Measurements from ENCODE around the gene VSTM2B.

Gene VSTM2B

GRCh38 chr19:29523568-29523967 is 2.2 kb upstream of the VSTM2B start:
- Histone ChIP-seq H3K4me3 (ENCODE audit: low read length) (no peak overlapping the region), H3K27me3 (ENCODE audit: control insufficient read depth, insufficient read depth, low read length) (peaks cover 35% of the 10 kb centered on the region), H3K27ac (ENCODE audit: low read length) (no peak overlapping the region), H3K36me3 (ENCODE audit: control insufficient read depth, insufficient read depth, low read length) (no peaks in the 10 kb centered on the region), H3K4me1 (ENCODE audit: control insufficient read depth, insufficient read depth, low read length) (0 out of 2 replicates have a peak, but pooled peaks cover 2% of the 10 kb centered on the region), H3K9me3 (ENCODE audit: control insufficient read depth, insufficient read depth, low read length) (no peaks in the 10 kb centered on the region)
- WGBS (ENCODE audit: insufficient coverage, insufficient read length), result no CpG with 5 or more reads among the region's 2 CpGs
- no peak for DNase-seq (ENCODE audit: low read depth, low spot score)

DNA sequence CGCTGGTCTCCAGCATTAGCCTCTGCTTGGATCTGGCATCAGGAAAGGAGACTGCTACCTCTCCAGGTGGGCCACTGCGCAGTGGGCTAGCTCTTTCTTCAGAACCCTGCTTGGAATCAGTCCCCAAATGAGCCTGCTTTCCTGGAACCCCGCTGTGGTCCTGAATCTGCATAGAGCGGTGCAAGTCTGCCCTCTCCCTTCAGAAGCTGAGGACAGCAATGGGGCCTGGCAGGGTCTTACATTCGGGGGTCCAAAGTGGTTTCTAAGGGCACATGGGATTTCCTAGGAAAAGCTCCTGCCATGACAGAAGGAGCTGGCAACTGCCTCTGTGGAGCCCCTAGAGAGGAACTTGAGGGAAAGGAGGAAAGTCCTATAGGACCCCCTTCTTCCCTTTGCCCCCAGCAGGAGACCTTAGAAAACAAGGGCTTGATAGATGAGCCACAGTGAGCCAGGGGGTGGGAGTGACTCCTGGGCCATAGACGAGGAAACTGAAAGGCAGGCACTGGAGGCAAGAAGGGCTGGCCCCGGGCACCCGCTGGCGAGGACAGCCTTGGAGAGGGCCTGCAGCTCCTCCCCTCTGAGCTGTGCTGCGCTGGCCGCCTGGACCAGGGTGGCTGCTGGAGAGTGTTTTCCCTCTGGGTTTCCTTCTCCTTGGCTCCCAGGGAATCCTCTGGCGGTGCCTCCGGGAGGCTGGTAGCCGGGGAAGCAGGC is 1.4 kb upstream of the VSTM2B start:
- DNase-seq (ENCODE audit: low read depth, low spot score), result no peak
- peak overlapping the region; percentile 55; the same call in 1 of the 2 replicates for H3K4me3 ChIP-seq (ENCODE audit: low read length)

GRCh38 chr19:29524912-29525831 is 622 bp upstream of the VSTM2B start:
- H3K4me1 ChIP-seq (ENCODE audit: control insufficient read depth, insufficient read depth, low read length), result peaks cover 5% of the 10 kb centered on the region; the same call in 1 of the 2 replicates
- no peak for DNase-seq (ENCODE audit: low read depth, low spot score)
- WGBS (ENCODE audit: insufficient coverage, insufficient read length), result no CpG with 5 or more reads among the region's 80 CpGs
- H3K27me3 ChIP-seq (ENCODE audit: control insufficient read depth, insufficient read depth, low read length), result peaks cover 48% of the 10 kb centered on the region
- H3K36me3 ChIP-seq (ENCODE audit: control insufficient read depth, insufficient read depth, low read length), result no peaks in the 10 kb centered on the region
- H3K9me3 ChIP-seq (ENCODE audit: control insufficient read depth, insufficient read depth, low read length), result no peaks in the 10 kb centered on the region
- no peak overlapping the region for H3K27ac ChIP-seq (ENCODE audit: low read length)
- peak overlapping the region; percentile 55 for H3K4me3 ChIP-seq (ENCODE audit: low read length)

More for the DNA sequence above, 1.4 kb upstream of the VSTM2B start:
- Histone ChIP-seq H3K9me3 (ENCODE audit: control insufficient read depth, insufficient read depth, low read length) (no peaks in the 10 kb centered on the region), H3K36me3 (ENCODE audit: control insufficient read depth, insufficient read depth, low read length) (no peaks in the 10 kb centered on the region), H3K4me1 (ENCODE audit: control insufficient read depth, insufficient read depth, low read length) (peaks cover 2% of the 10 kb centered on the region; the same call in 1 of the 2 replicates), H3K27ac (ENCODE audit: low read length) (no peak overlapping the region), H3K27me3 (ENCODE audit: control insufficient read depth, insufficient read depth, low read length) (peaks cover 41% of the 10 kb centered on the region)
- WGBS (ENCODE audit: insufficient coverage, insufficient read length), result no CpG with 5 or more reads among the region's 14 CpGs

GRCh38 chr19:29526730-29527499 is 1.1 kb downstream of the VSTM2B start:
- Histone ChIP-seq H3K27ac (ENCODE audit: low read length) (no peak overlapping the region), H3K36me3 (ENCODE audit: control insufficient read depth, insufficient read depth, low read length) (no peaks in the 10 kb centered on the region), H3K27me3 (ENCODE audit: control insufficient read depth, insufficient read depth, low read length) (peaks cover 58% of the 10 kb centered on the region), H3K4me1 (ENCODE audit: control insufficient read depth, insufficient read depth, low read length) (peaks cover 7% of the 10 kb centered on the region), H3K9me3 (ENCODE audit: control insufficient read depth, insufficient read depth, low read length) (no peaks in the 10 kb centered on the region), H3K4me3 (ENCODE audit: low read length) (peak overlapping the region; percentile 40; the same call in 1 of the 2 replicates)
- WGBS (ENCODE audit: insufficient coverage, insufficient read length), result no CpG with 5 or more reads among the region's 79 CpGs
- DNase-seq (ENCODE audit: low read depth, low spot score), result no peak

- Histone ChIP-seq H3K4me3 (ENCODE audit: low read length) (no peak overlapping the region; the same call in 1 of the 2 replicates), H3K36me3 (ENCODE audit: control insufficient read depth, insufficient read depth, low read length) (no peaks in the 10 kb centered on the region), H3K4me1 (ENCODE audit: control insufficient read depth, insufficient read depth, low read length) (peaks cover 7% of the 10 kb centered on the region), H3K27ac (ENCODE audit: low read length) (no peak overlapping the region), H3K27me3 (ENCODE audit: control insufficient read depth, insufficient read depth, low read length) (peaks cover 58% of the 10 kb centered on the region), H3K9me3 (ENCODE audit: control insufficient read depth, insufficient read depth, low read length) (no peaks in the 10 kb centered on the region)
- no CpG with 5 or more reads among the region's 31 CpGs for WGBS (ENCODE audit: insufficient coverage, insufficient read length)
- no peak for DNase-seq (ENCODE audit: low read depth, low spot score)
Measured at GRCh38 chr19:29527500-29528328, 1.9 kb downstream of the VSTM2B start.

DNA sequence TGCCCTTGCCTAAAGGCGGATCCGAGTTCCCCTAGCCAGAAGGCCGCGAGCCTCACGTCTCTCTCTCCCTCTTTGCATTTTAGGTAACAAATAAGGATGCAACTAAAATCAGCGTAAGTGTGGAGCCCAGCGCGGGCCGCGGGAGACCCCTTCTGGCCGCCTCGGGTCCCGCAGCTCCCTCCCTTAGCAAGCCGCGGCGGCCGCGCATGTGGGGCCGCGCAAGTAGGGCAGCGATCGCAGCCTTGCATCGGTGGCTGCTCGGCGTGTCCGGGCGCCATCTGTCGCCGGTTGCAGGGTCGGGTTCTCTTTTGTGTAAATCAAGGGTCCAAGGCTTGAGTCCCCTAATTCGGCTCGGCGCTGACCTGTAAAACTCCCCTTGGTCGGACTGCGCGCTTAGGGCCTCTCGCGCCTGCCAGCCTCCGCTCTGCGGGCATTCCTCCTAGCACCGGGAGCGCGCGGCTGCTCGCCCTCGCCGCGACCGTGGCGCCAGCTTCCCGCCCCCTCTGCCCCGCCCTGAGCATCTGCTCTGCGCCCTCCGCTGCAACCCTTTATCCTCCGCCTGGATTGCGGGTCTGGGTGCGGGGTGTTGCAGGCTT is 2.7 kb downstream of the VSTM2B start:
- WGBS (ENCODE audit: insufficient coverage, insufficient read length), result no CpG with 5 or more reads among the region's 57 CpGs
- Histone ChIP-seq H3K4me1 (ENCODE audit: control insufficient read depth, insufficient read depth, low read length) (peaks cover 7% of the 10 kb centered on the region), H3K4me3 (ENCODE audit: low read length) (peak overlapping the region; percentile 32; the same call in 1 of the 2 replicates), H3K36me3 (ENCODE audit: control insufficient read depth, insufficient read depth, low read length) (no peaks in the 10 kb centered on the region), H3K9me3 (ENCODE audit: control insufficient read depth, insufficient read depth, low read length) (no peaks in the 10 kb centered on the region), H3K27me3 (ENCODE audit: control insufficient read depth, insufficient read depth, low read length) (peaks cover 54% of the 10 kb centered on the region), H3K27ac (ENCODE audit: low read length) (no peak overlapping the region)
- no peak for DNase-seq (ENCODE audit: low read depth, low spot score)

DNA sequence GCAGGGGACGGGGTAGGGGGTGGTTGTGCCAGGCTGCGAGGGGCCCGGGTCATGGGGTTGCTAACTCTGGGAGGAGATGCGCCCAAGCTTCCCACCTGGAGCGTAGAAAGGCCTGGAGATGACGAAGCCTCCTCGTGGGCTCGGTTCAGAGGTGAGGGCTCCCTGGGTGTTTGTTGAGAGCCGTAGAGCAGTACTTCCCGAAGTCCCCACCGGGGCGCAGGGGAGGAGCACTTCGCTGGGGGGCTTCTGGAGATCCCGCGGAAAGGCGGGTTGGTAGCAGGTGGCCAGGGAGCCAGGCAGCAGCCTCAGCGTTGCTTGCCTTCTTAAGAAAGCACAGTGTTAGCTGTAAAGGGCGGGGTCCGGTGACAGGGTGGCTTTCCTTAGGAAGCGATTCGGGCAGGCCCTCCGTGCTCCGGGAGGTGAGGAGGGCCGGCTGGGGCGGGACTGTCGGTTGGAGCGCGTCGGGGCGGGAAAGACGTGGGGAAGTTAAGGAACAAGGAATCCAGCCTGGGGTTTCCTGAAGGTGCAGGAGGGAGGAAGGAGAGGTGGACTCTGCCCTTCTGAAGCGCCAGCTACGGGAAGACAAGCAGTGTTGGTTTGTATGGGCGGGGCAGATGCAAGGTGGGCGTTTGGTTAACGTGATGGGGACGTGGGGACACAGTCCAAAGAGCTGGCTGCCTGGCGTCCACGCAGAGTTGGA is 3.3 kb downstream of the VSTM2B start:
- Histone ChIP-seq H3K36me3 (ENCODE audit: control insufficient read depth, insufficient read depth, low read length) (no peaks in the 10 kb centered on the region), H3K27me3 (ENCODE audit: control insufficient read depth, insufficient read depth, low read length) (peaks cover 47% of the 10 kb centered on the region), H3K4me1 (ENCODE audit: control insufficient read depth, insufficient read depth, low read length) (peaks cover 7% of the 10 kb centered on the region), H3K27ac (ENCODE audit: low read length) (no peak overlapping the region), H3K4me3 (ENCODE audit: low read length) (peak overlapping the region; percentile 32; the same call in 1 of the 2 replicates), H3K9me3 (ENCODE audit: control insufficient read depth, insufficient read depth, low read length) (no peaks in the 10 kb centered on the region)
- no CpG with 5 or more reads among the region's 39 CpGs for WGBS (ENCODE audit: insufficient coverage, insufficient read length)
- DNase-seq (ENCODE audit: low read depth, low spot score), result no peak

- H3K4me1 ChIP-seq (ENCODE audit: control insufficient read depth, insufficient read depth, low read length), result peaks cover 7% of the 10 kb centered on the region
- no peak for DNase-seq (ENCODE audit: low read depth, low spot score)
- no peaks in the 10 kb centered on the region for H3K9me3 ChIP-seq (ENCODE audit: control insufficient read depth, insufficient read depth, low read length)
- no CpG with 5 or more reads among the region's 100 CpGs for WGBS (ENCODE audit: insufficient coverage, insufficient read length)
- H3K27ac ChIP-seq (ENCODE audit: low read length), result no peak overlapping the region
- H3K4me3 ChIP-seq (ENCODE audit: low read length), result peak overlapping the region; percentile 46; the same call in 1 of the 2 replicates
- no peaks in the 10 kb centered on the region for H3K36me3 ChIP-seq (ENCODE audit: control insufficient read depth, insufficient read depth, low read length)
- peaks cover 45% of the 10 kb centered on the region for H3K27me3 ChIP-seq (ENCODE audit: control insufficient read depth, insufficient read depth, low read length)
Measured at GRCh38 chr19:29529646-29530539, 4.1 kb downstream of the VSTM2B start.

Data from iPS DF 6.9 (cell line).